Sciatic nerve (tissue), 2 donors: ENCODE data around the gene GTF2A1. TPM values are rescaled to one million over a fixed set of nuclear protein-coding genes. Genes with fewer than 3 reads are reported as not detected.
A peak's percentile ranks its signal among the peaks of the same experiment; 100 is the strongest.
"Not testable (repeated sequence)": the region's sequence is repeated elsewhere in the genome, so short reads cannot be mapped to it uniquely, and the experiment has no call there.

ENCODE experiments used
- ATAC-seq: fragments of 200-7000 bp; cut with Tn5 transposase; one replicate; pipeline ENCODE4 v1.9.1; 2020; ENCODE audit warnings: mild to moderate bottlenecking, moderate library complexity
- DNase-seq: peaks from one replicate; pipeline ENCODE4 v3.0.0-alpha.2; 2020; ENCODE audit warnings: low spot score
- intact Hi-C: fragments of 100-400 bp; cut with DNase I; formaldehyde crosslinking; loops from one replicate; pipeline ENCODE4 v1.14.2; 2022
- total RNA-seq: library from RNA; stranded (reverse); fragmentation: NEBNext Ultra II Directional; extraction: Animal tissue kit (Norgen Biotek cat#: 25700); gene quantifications from one replicate; pipeline ENCODE4 v1.2.1, GENCODE V29; 2021
- donor health status: DM: no; HTN: no; CAD: no.
- donor health status: DM: no; HTN: no; CAD: no.

GTF2A1 gene
- total RNA-seq, 1 donor from 2014 or later = 34.0 TPM

DNA sequence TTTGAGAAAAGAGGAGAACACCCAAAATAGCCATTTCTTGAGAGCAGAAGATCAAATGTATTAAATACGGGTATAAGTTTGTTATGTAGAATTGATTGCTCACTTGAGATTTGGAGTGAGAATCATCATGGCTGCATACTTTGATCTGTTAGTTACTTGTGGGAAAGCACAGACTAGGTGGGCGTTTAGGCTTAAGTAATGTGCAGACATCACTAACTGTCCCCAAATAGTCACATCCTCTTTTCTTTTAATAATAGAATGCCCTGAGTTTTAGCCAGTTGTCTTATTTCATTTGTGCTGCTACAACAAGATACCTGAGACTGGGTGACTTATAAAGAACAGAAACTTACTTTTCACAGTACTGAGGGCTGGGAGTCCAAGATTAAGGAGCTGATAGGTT is 14.3 kb upstream of the GTF2A1 start:
- intact Hi-C loops = no loop called here
- ATAC-seq = no peak
- no peak for DNase-seq

DNA sequence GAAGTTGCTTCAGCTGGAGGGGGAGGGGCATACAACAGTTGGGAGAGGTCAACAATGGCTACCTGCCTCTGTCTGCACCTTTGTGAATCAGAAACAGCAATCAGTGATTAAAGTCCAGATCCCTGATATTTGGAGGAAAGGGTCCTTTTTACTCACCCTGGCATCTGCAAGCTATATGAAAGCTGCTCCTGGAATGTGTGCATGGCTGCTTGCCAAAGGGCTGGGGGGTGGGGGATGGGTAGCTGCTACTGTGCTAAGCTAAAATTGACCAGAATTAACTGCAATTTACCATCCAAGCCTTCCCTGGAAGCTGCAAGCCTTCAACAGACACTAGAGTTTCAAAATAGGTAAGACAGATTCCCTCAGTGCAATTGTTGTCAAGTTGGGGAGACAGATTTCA is 13.5 kb upstream of the GTF2A1 start:
- ATAC-seq = no peak
- intact Hi-C loops = no loop called here
- no peak for DNase-seq

DNA sequence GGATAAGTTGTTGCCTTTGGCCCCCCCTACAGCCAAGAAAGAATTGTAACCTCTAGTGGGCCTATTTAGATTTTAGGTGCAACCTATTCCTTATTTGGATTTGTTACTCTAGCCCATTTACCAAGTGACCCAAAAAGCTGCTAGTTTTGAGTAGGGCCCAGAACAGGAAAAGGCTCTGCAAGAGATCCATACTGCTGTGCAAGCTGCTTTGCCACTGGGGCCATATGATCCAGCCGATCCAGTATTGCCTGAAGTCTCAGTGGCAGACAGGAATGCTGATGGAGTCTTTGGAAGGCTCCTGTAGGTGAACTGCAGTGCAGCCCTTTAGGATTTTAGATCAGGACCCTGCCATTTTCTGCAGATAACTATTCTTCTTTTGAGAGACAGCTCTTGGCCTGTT is 12.9 kb upstream of the GTF2A1 start:
- ATAC-seq = no peak
- intact Hi-C loops = no loop called here
- DNase-seq = no peak

DNA sequence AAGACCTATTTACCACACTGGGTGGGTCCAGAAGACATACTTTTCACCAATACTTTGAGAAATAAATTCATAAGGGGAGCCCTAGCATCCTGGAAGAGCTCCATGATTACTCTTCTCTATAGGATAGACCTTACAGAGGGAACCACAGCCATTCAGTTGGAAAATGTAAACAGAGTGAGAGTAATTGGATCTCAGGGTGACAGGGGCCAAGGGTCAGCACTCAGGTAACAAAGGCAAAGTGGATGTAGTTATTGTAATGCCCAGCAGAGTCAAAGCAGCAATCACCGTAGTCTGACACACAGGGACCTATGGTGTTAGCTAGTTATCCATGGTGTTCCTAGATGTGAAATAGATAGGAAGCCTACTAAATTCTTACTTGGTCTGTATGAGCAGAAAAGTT is 10.8 kb upstream of the GTF2A1 start:
- DNase-seq (no peak), ATAC-seq (no peak)
- intact Hi-C loops = no loop called here

DNA sequence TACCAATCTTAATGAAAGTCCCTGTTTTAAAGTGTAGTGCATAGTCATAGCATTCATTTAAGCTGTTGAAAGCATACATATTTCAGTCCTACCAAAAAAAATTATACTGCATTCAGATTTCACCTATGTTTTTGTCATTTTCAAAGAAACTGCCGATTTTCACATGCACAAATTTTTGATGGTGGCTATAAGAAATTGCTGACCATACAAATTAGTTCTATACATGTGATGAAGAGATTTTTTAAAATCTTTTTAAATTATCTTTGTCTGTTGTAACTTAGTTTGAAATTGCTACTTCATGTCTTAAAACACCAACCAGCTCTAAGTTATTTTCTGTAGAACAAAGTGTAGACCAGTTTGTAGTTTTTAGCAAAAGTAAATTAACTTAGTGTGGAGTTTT is 3.5 kb upstream of the GTF2A1 start:
- DNase-seq (no peak), ATAC-seq (no peak)
- intact Hi-C loops = no loop called here

DNA sequence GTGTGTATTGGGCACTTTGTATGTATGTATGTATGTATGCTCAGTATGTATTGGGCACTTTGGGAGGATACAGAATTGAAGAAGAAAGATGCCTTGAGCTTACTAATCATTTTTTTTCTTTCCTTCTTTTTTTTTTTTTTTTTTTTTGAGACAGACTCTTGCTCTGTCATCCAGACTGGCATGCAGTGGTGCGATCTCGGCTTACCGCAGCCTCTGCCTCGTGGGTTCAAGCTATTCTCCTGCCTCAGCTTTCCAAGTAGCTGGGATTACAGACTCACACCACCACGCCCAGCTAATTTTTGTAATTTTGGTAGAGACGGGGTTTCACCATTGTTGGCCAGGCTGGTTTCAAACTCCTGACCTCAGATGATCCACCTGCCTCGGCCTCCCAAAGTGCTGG is 3.0 kb upstream of the GTF2A1 start:
- ATAC-seq, intact Hi-C loops: not testable (repeated sequence)

DNA sequence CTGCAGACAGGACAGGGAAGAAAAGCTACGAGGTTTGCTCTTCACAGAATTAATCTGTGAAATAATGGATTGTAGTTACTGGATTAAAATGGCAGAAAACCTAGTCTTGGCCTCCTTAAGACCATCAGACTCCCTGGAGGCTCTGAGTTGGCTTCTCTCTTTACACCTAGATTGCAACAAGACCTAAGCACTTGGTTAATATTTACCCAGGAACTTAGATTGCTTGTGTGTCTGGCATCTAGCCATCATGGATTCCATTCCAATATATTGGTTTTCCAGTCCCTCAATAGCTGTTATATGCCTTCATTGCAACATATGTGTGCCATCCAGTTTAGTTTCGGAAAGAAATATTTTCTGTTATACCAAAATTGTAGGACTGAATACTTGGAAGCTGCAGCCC is 1.9 kb upstream of the GTF2A1 start:
- intact Hi-C loops = no loop called here
- ATAC-seq (no peak), DNase-seq (no peak)

More for the DNA sequence above, 3.0 kb upstream of the GTF2A1 start:
- DNase-seq = not testable (repeated sequence)

DNA sequence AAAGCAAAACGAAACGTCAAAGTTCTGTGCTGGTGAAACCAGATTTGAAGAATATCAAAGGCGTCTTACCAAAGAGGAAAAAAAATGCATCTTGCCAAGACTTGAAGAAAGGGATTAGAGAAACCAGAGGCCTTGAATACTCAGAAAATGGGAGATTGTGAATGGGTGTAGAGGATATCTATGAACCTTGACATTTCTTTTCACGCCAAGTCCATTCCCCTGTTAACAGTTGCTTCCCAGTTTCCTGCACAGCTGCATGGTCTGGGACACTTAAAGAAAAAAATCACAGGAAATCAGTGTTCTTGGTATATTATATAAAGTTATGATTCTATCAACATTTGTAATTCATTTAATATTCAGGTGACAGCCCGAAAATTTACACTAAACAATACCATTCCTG is 1.4 kb upstream of the GTF2A1 start:
- no peak for ATAC-seq
- DNase-seq = no peak
- intact Hi-C loops = no loop called here

DNA sequence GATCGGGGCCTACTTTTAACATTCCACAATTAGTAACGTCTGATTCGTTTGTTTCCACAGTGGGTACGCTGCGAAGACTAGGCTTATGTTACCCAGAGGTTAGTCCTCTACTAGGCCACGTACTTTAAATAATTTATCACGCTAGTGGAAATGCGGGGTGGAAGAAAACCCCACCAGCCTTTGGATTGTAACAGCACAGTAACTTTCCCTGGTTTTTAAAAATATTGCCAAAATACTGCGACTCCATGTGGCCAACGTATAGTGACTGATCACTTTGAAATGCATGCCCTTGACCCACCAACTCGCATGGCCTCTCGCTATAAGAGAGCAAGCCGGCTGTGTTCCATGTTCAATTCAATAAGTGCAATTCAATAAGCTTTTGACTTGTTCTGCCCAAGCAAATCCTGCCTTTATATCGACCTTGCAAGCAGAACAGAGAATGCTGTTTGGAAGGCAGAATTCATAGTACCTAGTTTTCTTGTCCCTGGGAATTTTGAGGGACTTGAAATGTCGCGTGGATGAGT is 882 bp upstream of the GTF2A1 start:
- no peak for DNase-seq
- no peak for ATAC-seq
- intact Hi-C loops = no loop called here

DNA sequence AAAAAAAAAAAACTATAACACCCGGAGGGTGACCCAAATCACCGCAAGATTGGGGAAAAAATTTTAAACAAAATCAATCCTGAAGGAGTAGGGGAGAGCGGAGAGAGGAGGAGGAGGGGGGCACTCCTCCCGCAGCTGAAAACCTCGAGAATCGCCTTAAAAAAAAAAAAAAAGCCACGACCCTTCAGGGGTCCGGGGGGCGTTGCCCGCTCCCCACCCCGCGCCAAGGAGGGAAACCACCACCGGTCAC is 254 bp downstream of the GTF2A1 start:
- intact Hi-C loops = no loop called here

DNA sequence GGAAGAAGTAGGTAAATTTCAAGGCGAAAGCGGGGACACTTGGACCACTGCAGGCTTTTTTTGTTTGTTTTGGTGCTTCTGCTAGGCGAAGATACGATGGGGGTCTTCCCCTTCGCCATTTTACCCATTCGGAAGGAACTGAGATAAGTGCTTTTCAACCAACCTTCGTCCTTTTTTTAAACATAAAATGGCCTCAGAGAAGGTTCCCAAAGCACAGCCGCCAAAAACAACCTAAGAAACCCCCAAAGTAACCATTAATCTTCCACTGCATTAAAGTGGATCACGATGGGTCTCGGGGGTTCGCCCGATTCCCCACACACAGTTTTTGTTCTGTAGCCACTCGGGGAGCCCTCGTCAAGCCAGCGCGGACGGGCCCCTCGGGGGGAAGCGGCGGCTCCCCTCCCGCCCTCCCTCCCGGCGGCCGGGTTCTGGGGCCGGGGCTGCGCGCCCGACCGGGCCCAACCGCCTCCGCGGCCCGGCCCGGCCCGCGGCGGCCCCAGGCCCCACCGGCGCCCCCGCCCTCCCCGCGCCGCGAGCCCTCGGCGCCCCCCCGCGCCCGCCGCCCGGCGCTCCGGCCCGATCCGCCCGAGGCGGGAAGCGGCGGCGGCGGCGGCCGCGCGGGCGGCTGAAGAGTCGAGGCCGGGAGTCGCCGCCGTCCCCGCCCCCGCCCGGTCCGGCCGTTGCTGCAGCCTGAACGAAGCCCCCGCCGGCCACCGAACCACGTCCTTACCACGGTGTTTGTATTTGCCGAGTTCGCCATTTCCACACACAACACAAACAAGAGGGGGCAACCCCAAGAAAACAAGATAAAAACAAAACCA is 790 bp downstream of the GTF2A1 start:
- DNase-seq = peak; percentile 72
- intact Hi-C loops = no loop called here
- no peak for ATAC-seq

More for the DNA sequence above, 254 bp downstream of the GTF2A1 start:
- ATAC-seq (no peak), DNase-seq (no peak)

DNA sequence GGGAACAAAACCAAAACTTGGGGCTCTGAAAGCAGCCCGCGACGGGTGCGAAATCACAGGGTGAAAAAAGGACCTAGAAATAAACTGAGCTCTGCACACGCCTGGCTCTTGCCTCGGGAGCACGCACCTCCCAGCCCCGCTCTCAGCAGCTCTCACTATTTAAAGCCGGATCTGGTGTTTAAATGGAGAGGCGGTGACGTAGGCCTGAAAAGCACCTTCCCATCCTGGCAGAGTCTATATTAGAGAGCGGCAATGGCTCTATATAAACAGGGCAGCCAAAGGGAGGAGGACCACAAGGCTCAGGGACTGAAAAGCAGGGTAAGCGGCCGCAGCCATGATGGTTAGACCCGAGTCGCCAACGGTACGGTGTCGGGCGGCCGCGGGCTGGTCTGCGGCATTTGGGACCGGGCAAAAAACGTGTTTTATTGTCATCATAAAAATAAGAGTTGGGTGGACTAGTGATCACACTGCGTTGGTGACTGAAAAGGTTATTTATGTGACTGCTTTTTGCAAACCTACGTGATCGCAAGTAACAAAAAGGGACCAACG is 1.5 kb downstream of the GTF2A1 start:
- intact Hi-C loops = no loop called here
- ATAC-seq (peak; percentile 87), DNase-seq (peak; percentile 95)

DNA sequence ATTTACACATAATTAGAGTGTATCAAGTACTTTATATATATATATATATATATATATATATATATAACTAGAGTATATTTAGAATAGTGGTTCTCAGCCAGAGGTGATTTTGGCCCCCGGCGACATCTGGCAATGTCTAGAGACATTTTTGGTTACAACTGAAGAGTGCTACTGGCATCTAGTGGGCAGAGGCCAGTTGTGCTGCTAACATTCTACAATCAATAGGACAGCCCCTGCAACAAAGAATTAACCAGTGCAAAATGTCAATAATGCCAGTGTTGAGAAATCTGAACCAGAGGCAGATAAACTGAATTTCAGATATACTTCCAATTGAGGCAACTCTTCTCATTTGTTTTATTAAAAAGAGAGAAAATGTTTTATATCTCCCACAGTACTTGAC is 8.9 kb downstream of the GTF2A1 start:
- intact Hi-C loops = no loop called here
- peak; percentile 67 for ATAC-seq
- no peak for DNase-seq

DNA sequence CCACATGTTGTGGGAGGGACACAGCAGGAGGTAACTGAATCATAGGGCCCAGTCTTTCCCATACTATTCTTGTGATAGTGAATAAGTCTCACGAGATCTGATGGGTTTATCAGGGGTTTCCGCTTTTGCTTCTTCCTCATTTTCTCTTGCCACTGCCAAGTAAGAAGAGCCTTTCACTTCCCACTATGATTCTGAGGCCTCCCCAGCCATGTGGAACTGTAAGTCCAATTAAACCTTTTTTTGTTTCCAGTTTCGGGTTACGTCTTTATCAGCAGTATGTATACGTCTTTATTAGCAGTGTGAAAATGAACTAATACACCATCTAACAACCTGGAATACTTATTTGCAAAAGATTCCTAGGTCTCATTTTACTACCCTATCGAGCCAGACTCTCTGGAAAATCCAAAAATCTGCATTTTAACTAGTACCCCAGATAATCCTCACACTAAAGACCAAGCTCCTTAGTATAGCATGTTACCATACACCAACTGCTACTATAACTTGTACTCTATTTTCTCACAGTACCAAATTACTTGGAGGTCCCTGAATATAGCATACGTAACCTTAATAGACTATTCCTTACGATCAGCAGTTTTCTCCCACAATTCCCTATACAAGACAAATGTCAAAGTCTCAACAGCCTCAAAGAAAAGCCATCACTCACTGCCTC is 11.5 kb downstream of the GTF2A1 start:
- intact Hi-C loops = no loop called here
- ATAC-seq (no peak), DNase-seq (no peak)

DNA sequence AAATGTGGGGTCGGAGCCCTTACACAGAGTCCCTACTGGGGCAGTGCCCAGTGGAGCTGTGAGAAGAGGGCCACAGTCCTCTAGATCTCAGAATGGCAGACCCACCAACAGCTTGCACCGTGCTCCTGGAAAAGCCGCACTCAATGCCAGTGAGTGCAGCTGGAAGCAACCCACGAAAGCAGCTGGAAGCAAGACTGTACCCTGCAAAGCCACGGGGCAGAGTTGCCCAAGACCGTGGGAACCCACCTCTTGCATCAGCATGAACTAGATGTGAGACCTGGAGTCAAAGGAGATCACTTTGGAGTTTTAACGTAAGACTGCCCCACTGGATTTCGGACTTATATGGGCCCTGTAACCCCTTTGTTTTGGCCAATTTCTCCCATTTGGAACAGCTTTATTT is 12.3 kb downstream of the GTF2A1 start:
- DNase-seq (no peak), ATAC-seq (no peak)
- intact Hi-C loops = no loop called here

DNA sequence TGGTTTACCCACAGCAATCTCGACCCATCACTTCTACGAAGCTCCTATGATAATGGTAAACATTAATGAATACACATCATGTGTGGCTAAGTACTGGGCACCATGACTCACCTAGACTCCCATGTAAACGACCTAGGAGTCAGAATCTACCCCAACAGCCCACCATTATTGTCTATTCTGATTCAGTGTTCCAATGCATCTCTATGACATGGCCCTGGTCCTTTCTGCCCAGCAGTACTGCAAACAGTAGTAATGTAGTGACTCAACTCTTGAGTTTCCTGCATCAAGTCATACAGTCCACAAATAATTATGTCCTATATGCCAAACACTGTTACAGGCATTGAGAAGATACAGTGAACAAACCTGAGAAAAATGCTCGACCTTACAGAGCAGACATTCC is 14.6 kb downstream of the GTF2A1 start:
- intact Hi-C loops = no loop called here
- no peak for DNase-seq
- ATAC-seq = no peak

DNA sequence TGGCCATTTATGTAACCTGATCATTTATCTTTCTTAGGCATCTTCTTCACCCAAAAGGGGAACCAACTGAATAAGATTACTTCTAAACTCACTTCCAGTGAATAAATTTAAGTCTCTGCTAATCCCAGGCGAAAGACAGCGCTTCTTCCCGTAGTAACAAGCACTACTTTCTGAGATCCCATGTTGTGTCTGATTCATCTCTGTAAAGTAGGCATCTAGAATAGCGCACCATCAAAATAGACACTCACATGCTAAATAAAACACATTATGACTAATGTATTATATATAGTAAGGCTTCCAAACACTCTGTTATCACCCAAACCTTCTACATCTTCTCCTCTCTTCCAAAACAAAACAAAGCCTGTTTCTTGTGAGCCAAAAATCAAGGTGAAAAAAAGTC is 15.1 kb downstream of the GTF2A1 start:
- ATAC-seq (no peak), DNase-seq (no peak)
- intact Hi-C loops = no loop called here

DNA sequence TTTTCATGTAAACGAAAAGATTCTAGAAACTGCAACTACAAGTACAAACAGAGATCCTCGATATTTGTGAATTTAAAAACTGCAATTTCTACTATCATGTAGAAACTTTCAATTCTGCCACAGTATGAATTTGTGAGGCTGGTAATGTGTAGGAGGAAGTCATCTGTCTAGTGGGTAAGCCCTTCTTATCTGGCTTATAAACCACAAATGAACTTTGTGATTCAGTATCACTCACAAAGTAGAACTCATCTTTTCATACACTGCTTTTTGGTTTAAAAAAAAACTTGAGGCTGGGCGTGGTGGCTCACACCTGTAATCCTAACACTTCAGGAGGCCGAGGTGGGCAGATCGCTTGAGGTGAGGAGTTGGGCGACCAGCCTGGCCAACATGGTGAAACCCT is 20.7 kb downstream of the GTF2A1 start:
- DNase-seq (no peak), ATAC-seq (no peak)
- intact Hi-C loops = no loop called here

DNA sequence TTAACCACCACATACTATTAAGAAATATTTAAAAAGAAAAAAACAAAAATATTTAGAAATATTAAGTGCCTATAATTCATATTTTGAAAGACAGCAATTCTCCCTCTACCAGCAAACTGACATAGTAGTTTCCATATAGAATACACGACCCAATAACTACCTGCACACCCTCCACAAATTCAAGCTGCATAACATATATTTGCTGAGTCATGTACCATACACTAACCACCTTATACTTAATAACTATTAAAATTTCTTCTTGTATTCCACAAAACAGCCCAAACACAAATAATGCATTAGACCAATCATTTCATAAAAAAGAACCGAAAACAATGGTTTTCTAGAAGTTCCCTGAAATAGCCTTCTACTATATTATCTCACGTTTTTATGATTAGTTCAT is 21.7 kb downstream of the GTF2A1 start:
- DNase-seq (no peak), ATAC-seq (no peak)
- intact Hi-C loops = no loop called here

DNA sequence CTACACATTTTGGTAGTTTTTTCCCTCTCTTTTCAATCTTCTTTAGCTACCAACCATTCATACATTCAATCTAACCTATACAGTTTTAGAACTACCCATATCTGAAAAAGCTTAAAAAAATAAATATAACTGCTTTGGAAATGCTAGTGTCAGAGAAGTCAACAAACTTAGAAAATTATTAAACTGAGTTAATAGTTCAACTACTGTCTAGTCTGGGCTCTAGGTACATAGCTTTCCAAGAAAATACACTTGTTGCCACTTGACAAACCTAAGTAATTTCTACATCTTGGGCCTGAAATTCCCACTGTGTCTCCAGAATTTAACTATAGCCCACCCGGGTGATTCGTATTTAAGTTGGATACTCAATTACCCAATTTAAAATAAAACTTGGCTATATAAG is 22.1 kb downstream of the GTF2A1 start:
- ATAC-seq (no peak), DNase-seq (no peak)
- intact Hi-C loops = no loop called here
